Endothelial cell of umbilical vein (primary cell): ENCODE results near the gene LTN1. TPM values are rescaled to one million over a fixed set of nuclear protein-coding genes. Genes with fewer than 3 reads are reported as not detected.

Experiments used
- BruUV-seq: library from RNA; stranded (reverse); fragments of 400-500 nt; replicated peaks from 2 replicates; lab custom pipeline; 2021; lab: Mats Ljungman, UMichigan
- CTCF ChIA-PET: fragments of 300-600, 350-600 bp; sonication (Branson Sonifier 250); formaldehyde crosslinking; loops from one replicate; lab custom pipeline; 2021; ENCODE audit warnings: antibody characterized with exemption, inconsistent platforms; lab: Charles Lee
- POLR2A ChIA-PET: fragments of 300-600, 350-600 bp; sonication (Branson Sonifier 250); formaldehyde crosslinking; loops from one replicate; lab custom pipeline; 2021; ENCODE audit warnings: antibody characterized with exemption, inconsistent platforms; lab: Charles Lee
- DNase-seq: peaks from one replicate; pipeline ENCODE4 v3.0.0-alpha.2; 2011; ENCODE audit warnings: low read depth, low spot score
- FAIRE-seq: peaks from 2 replicates; lab custom pipeline; 2011; peaks lifted over from hg19 to GRCh38; lab: Jason Lieb, UNC
- H2AFZ ChIP-seq: 2 replicates; pipeline ENCODE4 v1.6.0; 2012; ENCODE audit warnings: low read depth, low read length, control low read depth, inconsistent platforms
- H3K27ac ChIP-seq: 2 replicates; pipeline ENCODE4 v1.5.1; 2011; ENCODE audit warnings: low read depth, mild to moderate bottlenecking, control low read depth, low read length, moderate library complexity; ENCODE audit not compliant: insufficient read depth
- H3K27me3 ChIP-seq, 2 experiments: 2 replicates each; pipeline versions ENCODE4 v1.6.0 to v1.6.1; 2011; ENCODE audit warnings: low read length in 2 of 2, mixed read lengths in 1 of 2; ENCODE audit not compliant: control insufficient read depth in 2 of 2, insufficient read depth in 2 of 2
- H3K36me3 ChIP-seq, 2 experiments: 2 replicates in 1 of 2; 3 replicates in 1 of 2; pipeline ENCODE4 v1.5.1; 2011; ENCODE audit warnings: low read length in 2 of 2, mild to moderate bottlenecking in 1 of 2, moderate library complexity in 1 of 2; ENCODE audit not compliant: control insufficient read depth in 2 of 2, insufficient read depth in 2 of 2; ENCODE audit errors: extremely low read depth in 1 of 2
- H3K4me1 ChIP-seq: 3 replicates; pipeline ENCODE4 v1.5.1; 2011; ENCODE audit warnings: mild to moderate bottlenecking, low read length; ENCODE audit not compliant: control insufficient read depth, insufficient read depth; ENCODE audit errors: extremely low read depth
- H3K4me2 ChIP-seq: 2 replicates; pipeline ENCODE4 v1.6.1; 2011; ENCODE audit warnings: low read length, control low read depth, mixed read lengths; ENCODE audit not compliant: insufficient read depth
- H3K4me3 ChIP-seq, 3 experiments: fragments of 200-600 bp in 1 of 3; sonication (generic), shearing (Covaris generic) in 1 of 3; replicated peaks in 1 of 3; 2 replicates each; pipeline ENCODE4 v1.5.1; 2011 to 2016; ENCODE audit warnings: control low read depth in 3 of 3, low read length in 3 of 3, mild to moderate bottlenecking in 2 of 3, inconsistent platforms in 1 of 3, low read depth in 1 of 3, moderate library complexity in 1 of 3; ENCODE audit not compliant: insufficient read depth in 1 of 3
- H3K79me2 ChIP-seq: 2 replicates; pipeline ENCODE4 v1.6.0; 2012; ENCODE audit warnings: low read length, inconsistent platforms; ENCODE audit not compliant: control insufficient read depth, insufficient read depth
- H3K9ac ChIP-seq: replicated peaks from 2 replicates; pipeline ENCODE3; 2011; ENCODE audit warnings: low read length, control low read depth; ENCODE audit not compliant: insufficient read depth; ENCODE audit errors: extremely low read depth
- H3K9me1 ChIP-seq: replicated peaks from 3 replicates; pipeline ENCODE4 v1.6.0; 2011; ENCODE audit warnings: mild to moderate bottlenecking, low read length; ENCODE audit not compliant: control insufficient read depth, insufficient read depth; ENCODE audit errors: extremely low read depth
- H3K9me3 ChIP-seq: replicated peaks from 2 replicates; pipeline ENCODE4 v1.5.1; 2012; ENCODE audit warnings: low read length, inconsistent platforms; ENCODE audit not compliant: control insufficient read depth, insufficient read depth
- H4K20me1 ChIP-seq: replicated peaks from 2 replicates; pipeline ENCODE3; 2011; ENCODE audit warnings: mild to moderate bottlenecking, low read length; ENCODE audit not compliant: control insufficient read depth, insufficient read depth; ENCODE audit errors: extremely low read depth
- CTCF ChIP-seq, 2 donors: IDR thresholded peaks; 1 replicate in 1 of 2; 2 replicates in 1 of 2; pipeline ENCODE4 v1.5.1; 2011; ENCODE audit warnings: low read length in 2 of 2, mild to moderate bottlenecking in 2 of 2, moderate library complexity in 2 of 2, control low read depth in 1 of 2, inconsistent platforms in 1 of 2, low read depth in 1 of 2; ENCODE audit not compliant: insufficient read depth in 1 of 2; ENCODE audit errors: extremely low read depth in 1 of 2
- EZH2 ChIP-seq: IDR thresholded peaks from 2 replicates; pipeline ENCODE4 v1.6.1; 2012; ENCODE audit warnings: borderline replicate concordance, low read depth, mild to moderate bottlenecking, moderate library complexity, low read length, inconsistent platforms; ENCODE audit not compliant: severe bottlenecking
- FOS ChIP-seq: IDR thresholded peaks from 2 replicates; pipeline ENCODE4 v1.6.1; 2011; ENCODE audit warnings: mild to moderate bottlenecking, low read length, moderate library complexity, borderline replicate concordance; ENCODE audit not compliant: insufficient read depth
- GATA2 ChIP-seq: IDR thresholded peaks from 2 replicates; pipeline ENCODE4 v1.7.0; 2011; ENCODE audit warnings: low read depth, mild to moderate bottlenecking, moderate library complexity, mixed read lengths, low read length; ENCODE audit not compliant: insufficient read length, insufficient read depth
- JUN ChIP-seq: IDR thresholded peaks from 2 replicates; pipeline ENCODE4 v1.6.1; 2011; ENCODE audit warnings: borderline replicate concordance, low read depth; ENCODE audit not compliant: insufficient read length, insufficient read depth
- MAX ChIP-seq: IDR thresholded peaks from 2 replicates; pipeline ENCODE4 v1.6.1; 2011; ENCODE audit not compliant: insufficient read depth, insufficient read length
- MYC ChIP-seq: IDR thresholded peaks from one replicate; pipeline ENCODE4 v1.6.1; 2011; ENCODE audit warnings: mild to moderate bottlenecking, low read depth, low read length
- POLR2A ChIP-seq: IDR thresholded peaks from 2 replicates; pipeline ENCODE4 v1.6.1; 2012; ENCODE audit warnings: low read depth, mild to moderate bottlenecking, control low read depth, low read length
- POLR2AphosphoS5 ChIP-seq: IDR thresholded peaks from 2 replicates; pipeline ENCODE4 v1.6.1; 2012; ENCODE audit warnings: low read depth, mild to moderate bottlenecking, control low read depth, low read length, moderate library complexity; ENCODE audit not compliant: insufficient read depth
- dilution Hi-C: fragments of 300-500 bp; cut with MboI; formaldehyde crosslinking; loops from one replicate; pipeline ENCODE4 v1.15.0; 2019; ENCODE audit warnings: low sequenced_read_pairs; ENCODE audit not compliant: extremely low pct_ligation_motif_present
- intact Hi-C: fragments of 100-400 bp; cut with micrococcal nuclease; formaldehyde crosslinking; loops from one replicate; pipeline ENCODE4 v1.10.0; 2022
- polyA plus RNA-seq, 4 experiments: library from polyadenylated mRNA; depleted of rRNA in 3 of 4; stranded (reverse) in 3 of 4; unstranded in 1 of 4; fragments of >200 nt; gene quantifications; 2 replicates each; pipeline versions ENCODE4 v1.2.1 to v1.2.3, GENCODE V29; 2011 to 2012; ENCODE audit warnings: missing spikeins in 1 of 4
- total RNA-seq: library from RNA; stranded (reverse); gene quantifications from 2 replicates; pipeline ENCODE4 v1.2.3, GENCODE V29; 2021

LTN1 gene
- total and polyA plus RNA-seq, 2 donors (not counting 3 experiments of a cell fraction or from before 2014, with no cell fraction given), result 3.8 to 23.0 TPM

GRCh38 chr21:28949318-28949717 is 43.4 kb downstream of the LTN1 start:
- H4K20me1 ChIP-seq, result no peaks in the 10 kb centered on the region
- POLR2A ChIA-PET, result no interaction called here
- FAIRE-seq (no peak), DNase-seq (no peak)
- no peak overlapping the region for H3K4me3 ChIP-seq
- no peaks in the 10 kb centered on the region for H3K9me3 ChIP-seq
- no peak overlapping the region for H3K9ac ChIP-seq
- H3K27me3 ChIP-seq, result no peaks in the 10 kb centered on the region
- intact Hi-C loops, result no loop called here
- H3K9me1 ChIP-seq, result no peaks in the 10 kb centered on the region
- BruUV-seq, result no TSS peak
- no peaks in the 10 kb centered on the region for H3K79me2 ChIP-seq
- dilution Hi-C loops, result no loop called here
- H3K36me3 ChIP-seq, result peaks cover 4 to 6% of the 10 kb centered on the region in 2 experiments
- no peak overlapping the region for H2AFZ ChIP-seq
- H3K4me1 ChIP-seq, result peaks cover 13% of the 10 kb centered on the region
- TF ChIP-seq EZH2 (no peak), MAX (no peak)
- CTCF ChIA-PET, result interaction anchor here (1.2 kb wide), 1 partner anchor 10 kb away, joined by 3 read pairs; no protein-coding TSS in a partner anchor
- no peak overlapping the region for H3K27ac ChIP-seq
- no peak overlapping the region for H3K4me2 ChIP-seq

- peak overlapping the region; percentile 60 for H3K4me2 ChIP-seq
- TF ChIP-seq MYC (no peak), POLR2A (no peak), CTCF (IDR thresholded peaks at IDR 0.05; ENCODE audit: extremely low read depth in 1 of 2, insufficient read depth in 1 of 2, low read depth in 1 of 2, low read length in 2 of 2) (no peak), POLR2AphosphoS5 (no peak), GATA2 (no peak), FOS (no peak), MAX (no peak), EZH2 (no peak), JUN (no peak)
- no peak overlapping the region for H3K9ac ChIP-seq
- CTCF ChIA-PET, result interaction anchor here (3.0 kb wide), 1 partner anchor 199 kb away, joined by 18 read pairs; no protein-coding TSS in a partner anchor
- intact Hi-C loops (loop anchor here (5.0 kb wide), 1 partner anchor 427 kb away; no protein-coding TSS in a partner anchor), dilution Hi-C loops (no loop called here)
- peak overlapping the region; percentile 59 for H3K27ac ChIP-seq
- POLR2A ChIA-PET, result no interaction called here
- H3K9me3 ChIP-seq, result no peaks in the 10 kb centered on the region
- peak; percentile 73 for DNase-seq
- no peaks in the 10 kb centered on the region for H3K9me1 ChIP-seq
- no TSS peak for BruUV-seq
- peaks cover 2 to 8% of the 10 kb centered on the region in 2 experiments for H3K36me3 ChIP-seq
- FAIRE-seq, result no peak
- no peak overlapping the region for H3K4me3 ChIP-seq
- no peak overlapping the region for H2AFZ ChIP-seq
- H4K20me1 ChIP-seq, result no peaks in the 10 kb centered on the region
- no peaks in the 10 kb centered on the region for H3K79me2 ChIP-seq
- peaks cover 37% of the 10 kb centered on the region for H3K4me1 ChIP-seq
- no peaks in the 10 kb centered on the region for H3K27me3 ChIP-seq
Observed at GRCh38 chr21:28944296-28944695, 48.4 kb downstream of the LTN1 start.
